HepG2 (cell line): ENCODE measurements around the gene KCNMA1.

Experiments
- CTCF ChIP-seq: sonication (generic); formaldehyde crosslinking; IDR thresholded peaks from 2 replicates; pipeline ENCODE4 v1.5.0; 2020; ENCODE audit warnings: mild to moderate bottlenecking, missing genetic modification reagents, moderate library complexity
- DNMT1 ChIP-seq: sonication (generic); formaldehyde crosslinking; IDR thresholded peaks from 2 replicates; pipeline ENCODE4 v1.5.1; 2020; ENCODE audit warnings: mild to moderate bottlenecking, missing genetic modification reagents
- GABPA ChIP-seq, 2 experiments: IDR thresholded peaks; 2 replicates each; pipeline ENCODE4 v1.6.1; 2011 to 2016; ENCODE audit warnings: low read depth in 2 of 2, low read length in 1 of 2, missing biosample characterization in 1 of 2, missing genetic modification characterization in 1 of 2
- KDM1A ChIP-seq: IDR thresholded peaks from 2 replicates; pipeline ENCODE4 v1.6.1; 2016; ENCODE audit warnings: missing compliant biosample characterization
- NBN ChIP-seq: fragments of 450-650 bp; conservative IDR thresholded peaks from 2 replicates; pipeline ENCODE4 v1.6.1; 2017
- PHF8 ChIP-seq: sonication (generic); formaldehyde crosslinking; IDR thresholded peaks from 2 replicates; pipeline ENCODE4 v1.5.0; 2020; ENCODE audit warnings: missing genetic modification reagents
- RNF2 ChIP-seq: fragments of 450-650 bp; conservative IDR thresholded peaks from 2 replicates; pipeline ENCODE4 v1.6.1; 2016; ENCODE audit warnings: low read depth
- TCF7L2 ChIP-seq: IDR thresholded peaks from 2 replicates; pipeline ENCODE4 v1.6.1; 2011; ENCODE audit warnings: mild to moderate bottlenecking, low read depth, low read length, moderate library complexity
- TFE3 ChIP-seq: IDR thresholded peaks from 2 replicates; pipeline ENCODE4 v1.6.1; 2016
- ZNF225 ChIP-seq: sonication (generic); formaldehyde crosslinking; IDR thresholded peaks from 2 replicates; pipeline ENCODE4 v1.4.0; 2020; ENCODE audit warnings: mild to moderate bottlenecking, missing genetic modification reagents
- ZNF274 ChIP-seq: sonication (generic); formaldehyde crosslinking; IDR thresholded peaks from 2 replicates; pipeline ENCODE4 v1.5.1; 2020; ENCODE audit warnings: mild to moderate bottlenecking, missing genetic modification reagents

- TF ChIP-seq GABPA (IDR thresholded peaks at IDR 0.05; ENCODE audit: low read depth, low read length) (no peak), GABPA (CRISPR knock-in tag; IDR thresholded peaks at IDR 0.05; ENCODE audit: low read depth) (no peak), PHF8 (CRISPR knock-in tag) (no peak), CTCF (CRISPR knock-in tag) (no peak), KDM1A (CRISPR knock-in tag) (no peak), RNF2 (no peak), TCF7L2 (no peak), TFE3 (CRISPR knock-in tag) (no peak), ZNF274 (no peak), DNMT1 (no peak), ZNF225 (CRISPR knock-in tag) (no peak), NBN (no peak)
Observed at GRCh38 chr10:77498210-77498609, 139.4 kb downstream of the KCNMA1 start.
